ENCODE data around the gene SENP2.
"Not testable (repeated sequence)": the region's sequence is repeated elsewhere in the genome, so short reads cannot be mapped to it uniquely, and the experiment has no call there.

The SENP2 gene

GRCh38 chr3:185594073-185594472 lies 8.0 kb downstream of the SENP2 start:
- DNase-seq, result no peak

- no peak for DNase-seq
These were observed 9.4 kb downstream of the SENP2 start for GRCh38 chr3:185595526-185595925.

GRCh38 chr3:185605566-185605965 lies 19.5 kb downstream of the SENP2 start:
- DNase-seq, result no peak

GRCh38 chr3:185606196-185606595 lies 20.1 kb downstream of the SENP2 start:
- DNase-seq, result no peak

GRCh38 chr3:185613016-185613415 lies 26.9 kb downstream of the SENP2 start:
- no peak for DNase-seq

- DNase-seq, result no peak
These were observed 38.0 kb downstream of the SENP2 start for GRCh38 chr3:185623939-185624665.

GRCh38 chr3:185625784-185626183 lies 39.7 kb downstream of the SENP2 start:
- DNase-seq, result peak; percentile 7

- DNase-seq, result no peak
These were observed 43.6 kb downstream of the SENP2 start for GRCh38 chr3:185629554-185630181.

- DNase-seq, result no peak
These were observed 44.1 kb downstream of the SENP2 start for GRCh38 chr3:185630182-185630622.

- no peak for DNase-seq
These were observed 45.0 kb downstream of the SENP2 start for GRCh38 chr3:185631108-185631507.

GRCh38 chr3:185631508-185632206 lies 45.6 kb downstream of the SENP2 start:
- DNase-seq, result no peak

- DNase-seq, result no peak
These were observed 46.9 kb downstream of the SENP2 start for GRCh38 chr3:185632996-185633395.

GRCh38 chr3:185637388-185637787 lies 51.3 kb downstream of the SENP2 start:
- no peak for DNase-seq

GRCh38 chr3:185638651-185639050 lies 52.6 kb downstream of the SENP2 start:
- not testable (repeated sequence) for DNase-seq

GRCh38 chr3:185639632-185640206 lies 53.6 kb downstream of the SENP2 start:
- DNase-seq, result no peak

GRCh38 chr3:185640308-185640707 lies 54.2 kb downstream of the SENP2 start:
- DNase-seq, result no peak

GRCh38 chr3:185645191-185645590 lies 59.1 kb downstream of the SENP2 start:
- DNase-seq, result not testable (repeated sequence)

- no peak for DNase-seq
These were observed 59.7 kb downstream of the SENP2 start for GRCh38 chr3:185645596-185646381.

GRCh38 chr3:185646382-185647133 lies 60.5 kb downstream of the SENP2 start:
- DNase-seq, result no peak

GRCh38 chr3:185647134-185647879 lies 61.2 kb downstream of the SENP2 start:
- DNase-seq, result no peak

GRCh38 chr3:185647880-185648210 lies 61.8 kb downstream of the SENP2 start:
- no peak for DNase-seq

Data from activated CD4-positive, alpha-beta T cell treated with anti-CD3 and anti-CD28 coated beads, Interleukin-2, Interleukin-6, amounts not matched to agents 100 ng/mL and 50 ng/mL, durations not matched to agents 16 hours and 8 hours (primary cell).